HFFc6 (cell line): ENCODE results near the gene AQP1. TPM values are rescaled to one million over a fixed set of nuclear protein-coding genes. Genes with fewer than 3 reads are reported as not detected.
A peak's percentile ranks its signal among the peaks of the same experiment; 100 is the strongest.

Experiments used
- DNase-seq: peaks from one replicate; pipeline ENCODE4 v3.0.0-alpha.2; 2018
- H3K27ac Mint-ChIP-seq: 2 replicates; pipeline ENCODE4 v1.8.0; 2020; ENCODE audit warnings: mild to moderate bottlenecking, mixed read lengths
- H3K27me3 Mint-ChIP-seq: 2 replicates; pipeline ENCODE4 v1.8.0; 2021; ENCODE audit warnings: mild to moderate bottlenecking, moderate library complexity, mixed read lengths; ENCODE audit not compliant: insufficient read depth
- H3K36me3 Mint-ChIP-seq: 2 replicates; pipeline ENCODE4 v1.8.0; 2021; ENCODE audit warnings: low read depth, mixed read lengths
- H3K4me1 Mint-ChIP-seq: 2 replicates; pipeline ENCODE4 v1.8.0; 2020; ENCODE audit warnings: low read depth, mixed read lengths
- H3K4me3 Mint-ChIP-seq: 2 replicates; pipeline ENCODE4 v1.8.0; 2020; ENCODE audit warnings: mild to moderate bottlenecking, moderate library complexity, mixed read lengths
- H3K9me3 Mint-ChIP-seq: 2 replicates; pipeline ENCODE4 v1.8.0; 2020; ENCODE audit warnings: mild to moderate bottlenecking, mixed read lengths
- total RNA-seq, 6 experiments: library from RNA; stranded (reverse); fragmentation: NEBNext Ultra II Directional; extraction: Animal tissue kit (Norgen Biotek cat#: 25700); gene quantifications; 2 replicates in 1 of 6; 3 replicates in 5 of 6; pipeline ENCODE4 v1.2.3, GENCODE V29; 2021
- TF ChIP-seq, protein P1 (sequence below): fragments of 200-600 bp; sonication (generic); IDR thresholded peaks from 2 replicates; pipeline ENCODE4 v1.5.0; 2021; ENCODE audit warnings: antibody characterized with exemption, mild to moderate bottlenecking

Gene AQP1
- total RNA-seq, 6 experiments from 2014 or later, result 0.40 to 0.94 (median 0.57) TPM

DNA sequence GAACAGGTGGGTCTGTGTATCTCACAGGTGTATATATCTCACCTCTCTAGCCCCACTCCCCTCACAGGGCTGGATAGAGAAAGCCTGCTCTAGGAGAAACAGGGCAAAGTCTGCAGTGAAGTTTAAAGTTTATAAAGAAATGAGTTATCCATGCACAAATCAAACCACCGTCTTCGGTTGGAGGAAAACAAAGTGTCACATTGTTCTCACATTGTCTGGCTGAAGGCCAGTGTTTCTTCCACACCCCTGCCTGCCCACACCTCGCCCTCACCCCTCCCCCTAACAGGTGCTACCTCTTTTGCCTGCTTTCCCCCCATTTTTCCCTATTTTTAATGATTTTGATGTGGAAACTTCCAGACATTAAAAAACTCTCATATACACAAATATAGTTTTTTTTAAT is 25.8 kb downstream of the AQP1 start:
- Mint-ChIP-seq H3K9me3 (no peaks in the 10 kb centered on the region), H3K27me3 (peaks cover 36% of the 10 kb centered on the region), H3K36me3 (no peaks in the 10 kb centered on the region), H3K4me3 (no peak overlapping the region), H3K4me1 (no peaks in the 10 kb centered on the region), H3K27ac (no peak overlapping the region)
- no peak for DNase-seq
- TF ChIP-seq, protein P1, sequence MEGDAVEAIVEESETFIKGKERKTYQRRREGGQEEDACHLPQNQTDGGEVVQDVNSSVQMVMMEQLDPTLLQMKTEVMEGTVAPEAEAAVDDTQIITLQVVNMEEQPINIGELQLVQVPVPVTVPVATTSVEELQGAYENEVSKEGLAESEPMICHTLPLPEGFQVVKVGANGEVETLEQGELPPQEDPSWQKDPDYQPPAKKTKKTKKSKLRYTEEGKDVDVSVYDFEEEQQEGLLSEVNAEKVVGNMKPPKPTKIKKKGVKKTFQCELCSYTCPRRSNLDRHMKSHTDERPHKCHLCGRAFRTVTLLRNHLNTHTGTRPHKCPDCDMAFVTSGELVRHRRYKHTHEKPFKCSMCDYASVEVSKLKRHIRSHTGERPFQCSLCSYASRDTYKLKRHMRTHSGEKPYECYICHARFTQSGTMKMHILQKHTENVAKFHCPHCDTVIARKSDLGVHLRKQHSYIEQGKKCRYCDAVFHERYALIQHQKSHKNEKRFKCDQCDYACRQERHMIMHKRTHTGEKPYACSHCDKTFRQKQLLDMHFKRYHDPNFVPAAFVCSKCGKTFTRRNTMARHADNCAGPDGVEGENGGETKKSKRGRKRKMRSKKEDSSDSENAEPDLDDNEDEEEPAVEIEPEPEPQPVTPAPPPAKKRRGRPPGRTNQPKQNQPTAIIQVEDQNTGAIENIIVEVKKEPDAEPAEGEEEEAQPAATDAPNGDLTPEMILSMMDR, result no peak

DNA sequence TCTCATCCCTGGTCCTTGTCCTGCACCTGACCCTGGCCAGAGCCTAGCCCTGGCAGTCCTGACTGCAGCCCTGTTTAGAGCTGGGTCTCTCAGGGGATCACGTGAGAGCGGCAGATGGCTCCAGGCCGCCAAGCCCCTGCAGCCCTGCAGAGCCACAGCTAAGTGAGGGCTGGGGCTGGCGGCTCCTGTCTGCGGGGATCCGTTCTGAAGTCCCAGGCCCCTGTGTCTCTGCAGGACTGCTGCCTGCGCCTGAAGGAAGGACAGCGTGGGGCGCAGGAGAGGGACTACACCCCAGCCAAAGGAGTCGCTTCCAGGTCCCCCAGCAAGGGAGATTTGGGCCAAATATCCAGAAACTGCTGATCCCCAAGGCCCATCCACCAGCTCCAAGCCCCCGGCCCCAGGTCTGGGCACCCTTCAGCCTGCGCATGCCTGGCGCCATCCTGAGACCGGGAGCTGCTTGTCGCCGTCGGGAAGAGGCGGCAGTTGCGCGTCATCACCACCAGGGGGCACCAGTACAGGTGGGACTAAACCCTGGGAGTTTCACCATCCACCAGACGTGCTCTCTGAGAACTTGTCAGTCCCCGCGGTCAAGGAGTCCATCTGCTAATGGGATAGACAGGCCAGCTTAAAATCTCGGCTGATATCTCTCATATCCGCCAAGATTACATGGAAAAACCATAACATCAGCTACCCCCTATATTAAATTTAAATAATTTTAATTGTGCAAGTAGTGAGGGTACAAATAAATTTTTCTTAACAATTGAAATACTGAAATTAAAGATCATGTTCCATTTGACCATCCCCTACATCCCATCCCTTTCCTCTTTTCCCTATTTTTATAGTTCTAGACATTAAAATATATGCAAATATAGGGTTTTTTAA is 27.0 kb downstream of the AQP1 start:
- H3K27ac Mint-ChIP-seq, result no peak overlapping the region
- H3K4me1 Mint-ChIP-seq, result no peaks in the 10 kb centered on the region
- DNase-seq, result peak; percentile 59
- H3K4me3 Mint-ChIP-seq, result peak overlapping the region; percentile 24; the same call in 1 of the 2 replicates
- H3K9me3 Mint-ChIP-seq, result no peaks in the 10 kb centered on the region
- no peaks in the 10 kb centered on the region for H3K36me3 Mint-ChIP-seq
- TF ChIP-seq, protein P1, result peak; percentile 100
- peaks cover 38% of the 10 kb centered on the region for H3K27me3 Mint-ChIP-seq

DNA sequence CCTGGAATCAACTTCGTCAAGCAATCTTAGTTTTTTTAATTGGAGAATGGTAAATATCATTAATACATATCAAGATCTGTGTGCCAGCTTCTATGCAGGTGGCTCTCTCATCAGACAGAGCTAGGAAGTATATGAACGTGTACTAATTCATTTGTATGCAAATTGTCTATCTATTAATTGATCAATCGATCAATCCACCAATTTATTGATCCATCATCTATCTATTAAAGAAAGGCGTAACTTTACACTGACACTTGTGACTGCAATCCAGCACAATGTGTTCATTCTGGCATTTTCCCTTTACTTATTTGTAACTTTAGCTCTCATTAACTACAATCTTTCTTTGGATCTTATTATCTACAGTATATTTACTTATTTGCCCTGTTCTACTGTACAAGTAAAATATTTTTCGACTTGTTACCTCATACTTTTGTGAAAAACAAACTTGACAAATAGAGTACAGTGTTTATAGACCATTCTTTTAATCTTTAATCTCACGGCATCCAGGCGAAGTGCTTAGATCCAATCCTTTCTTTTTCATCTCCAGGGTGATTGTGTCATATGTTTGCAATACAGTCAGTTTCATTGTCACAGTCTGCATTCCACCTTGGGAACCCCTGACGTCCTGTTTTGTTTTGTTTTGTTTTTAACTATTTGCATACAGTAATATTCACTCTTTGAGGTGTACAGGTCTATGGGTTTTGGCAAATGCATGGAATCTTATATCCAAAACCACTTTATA is 30.1 kb downstream of the AQP1 start:
- no peak overlapping the region for H3K4me3 Mint-ChIP-seq
- H3K27me3 Mint-ChIP-seq, result peaks cover 21% of the 10 kb centered on the region
- no peaks in the 10 kb centered on the region; the same call in 1 of the 2 replicates for H3K36me3 Mint-ChIP-seq
- H3K4me1 Mint-ChIP-seq, result no peaks in the 10 kb centered on the region
- no peak overlapping the region for H3K27ac Mint-ChIP-seq
- H3K9me3 Mint-ChIP-seq, result peaks cover 8% of the 10 kb centered on the region; the same call in 1 of the 2 replicates
- TF ChIP-seq, protein P1, result no peak
- no peak for DNase-seq

DNA sequence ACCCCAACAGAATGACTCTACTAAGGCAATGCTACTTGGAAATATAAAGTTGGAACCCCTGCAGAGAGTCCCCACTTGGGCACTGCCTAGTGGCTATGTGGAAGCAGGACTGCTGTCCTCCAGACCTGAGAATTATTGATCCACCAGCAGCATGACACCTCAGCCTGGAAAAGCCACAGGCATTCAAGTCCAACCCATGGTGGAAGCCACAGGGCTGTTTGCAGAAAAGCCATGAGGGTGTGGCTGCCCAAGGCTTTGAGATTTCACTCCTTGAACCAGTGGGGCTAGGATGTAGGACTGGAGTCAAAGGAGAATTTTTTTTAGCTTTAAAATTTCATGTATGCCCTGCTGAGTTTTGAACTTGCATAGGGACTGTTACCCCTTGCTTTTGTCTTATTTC is 38.5 kb downstream of the AQP1 start:
- H3K27me3 Mint-ChIP-seq, result peaks cover 13% of the 10 kb centered on the region

DNA sequence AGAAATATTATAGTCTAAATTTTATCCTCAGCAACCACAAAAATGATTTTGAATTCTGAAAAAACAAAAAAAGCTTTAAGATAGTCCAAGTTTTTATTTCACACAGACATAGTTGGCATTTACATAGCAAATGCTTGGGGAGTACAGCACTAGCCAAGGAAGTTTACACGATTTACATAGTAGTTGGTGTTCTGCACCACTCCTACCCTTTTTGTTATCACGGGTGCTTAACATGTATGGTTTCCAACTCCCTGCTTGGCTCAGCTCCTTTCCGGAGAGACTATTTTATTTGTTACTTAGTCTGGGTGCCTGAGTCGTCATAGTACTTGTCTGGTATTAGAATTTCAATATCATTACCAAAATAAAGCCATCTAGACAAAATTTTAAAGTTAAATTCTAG is 43.3 kb downstream of the AQP1 start:
- H3K36me3 Mint-ChIP-seq, result 0 out of 2 replicates have a peak, but pooled peaks cover 8% of the 10 kb centered on the region
- DNase-seq, result no peak
- TF ChIP-seq, protein P1, result no peak
- no peak overlapping the region for H3K4me3 Mint-ChIP-seq
- peaks cover 23% of the 10 kb centered on the region for H3K9me3 Mint-ChIP-seq
- no peak overlapping the region for H3K27ac Mint-ChIP-seq
- no peaks in the 10 kb centered on the region for H3K4me1 Mint-ChIP-seq
- peaks cover 14% of the 10 kb centered on the region for H3K27me3 Mint-ChIP-seq

More for the DNA sequence above, 38.5 kb downstream of the AQP1 start:
- Mint-ChIP-seq H3K36me3 (no peaks in the 10 kb centered on the region; the same call in 1 of the 2 replicates), H3K9me3 (peaks cover 12% of the 10 kb centered on the region; the same call in 1 of the 2 replicates), H3K4me1 (no peaks in the 10 kb centered on the region), H3K4me3 (no peak overlapping the region), H3K27ac (no peak overlapping the region)
- no peak for DNase-seq
- TF ChIP-seq, protein P1, result no peak
